Gastrocnemius medialis (tissue), 4 donors: ENCODE data around the gene FOXJ1. TPM values are rescaled to one million over a fixed set of nuclear protein-coding genes. Genes with fewer than 3 reads are reported as not detected.

ENCODE experiments used
- ATAC-seq, 2 donors: fragments of 150-250 bp; one replicate each; pipeline ENCODE4 v1.9.1; 2016
- DNase-seq, 2 donors: peaks; one replicate each; pipeline ENCODE4 v3.0.0-alpha.2; 2019
- H3K27ac ChIP-seq, 4 donors: fragments of 200-600 bp; sonication (generic); 1 replicate in 1 of 4; 2 replicates in 3 of 4; pipeline ENCODE4 v1.5.1; 2016 to 2018; ENCODE audit warnings: mild to moderate bottlenecking in 2 of 4, moderate library complexity in 1 of 4
- H3K27me3 ChIP-seq, 3 donors: fragments of 200-600 bp; sonication (generic) in 2 of 3; 1 replicate in 1 of 3; 2 replicates in 2 of 3; pipeline versions ENCODE4 v1.5.1 to v1.6.0; 2016 to 2019; ENCODE audit warnings: mild to moderate bottlenecking in 1 of 3, moderate library complexity in 1 of 3
- H3K36me3 ChIP-seq, 2 donors: fragments of 200-600 bp; sonication (generic) in 1 of 2; one replicate each; pipeline ENCODE4 v1.5.1; 2017 to 2018
- H3K4me1 ChIP-seq, 2 donors: fragments of 200-600 bp; sonication (generic) in 1 of 2; one replicate each; pipeline ENCODE4 v1.5.1; 2016 to 2017; ENCODE audit warnings: mild to moderate bottlenecking in 2 of 2
- H3K4me3 ChIP-seq, 4 donors: fragments of 200-600 bp; sonication (generic) in 3 of 4; 1 replicate in 1 of 4; 2 replicates in 3 of 4; pipeline ENCODE4 v1.5.1; 2016 to 2019; ENCODE audit warnings: mild to moderate bottlenecking in 2 of 4
- H3K9me3 ChIP-seq, 3 donors: fragments of 200-600 bp; sonication (generic) in 2 of 3; 1 replicate in 1 of 3; 2 replicates in 2 of 3; pipeline ENCODE4 v1.5.1; 2016 to 2019
- POLR2A ChIP-seq, 2 donors: fragments of 450-650 bp; IDR thresholded peaks; one replicate each; pipeline ENCODE4 v1.6.1; 2017; ENCODE audit warnings: antibody characterized with exemption in 2 of 2, mild to moderate bottlenecking in 2 of 2, moderate library complexity in 2 of 2
- in situ Hi-C, 4 donors: fragments of 200-750 bp; cut with MboI; loops; one replicate each; pipeline versions ENCODE4 v1.15.0 to v1.8.0; 2017; ENCODE audit warnings: low sequenced_read_pairs in 4 of 4
- intact Hi-C: fragments of 100-400 bp; cut with DNase I; formaldehyde crosslinking; loops from one replicate; pipeline ENCODE4 v1.15.1; 2023; ENCODE audit warnings: low total_unique reads
- total RNA-seq, 4 donors: library from RNA; depleted of rRNA; stranded (reverse); fragments of >200 nt; gene quantifications; one replicate each; pipeline versions ENCODE4 v1.1.0 to v1.2.3, GENCODE V29; 2016
- TF ChIP-seq, protein P1 (sequence below), 5 experiments: fragments of 450-650 bp in 3 of 5; fragments of 200-600 bp in 2 of 5; sonication (generic) in 2 of 5; IDR thresholded peaks in 4 of 5; conservative IDR thresholded peaks in 1 of 5; 1 replicate in 4 of 5; 2 replicates in 1 of 5; pipeline ENCODE4 v1.5.1; 2016 to 2019; ENCODE audit warnings: antibody characterized with exemption in 5 of 5, mild to moderate bottlenecking in 3 of 5, moderate library complexity in 3 of 5

Gene FOXJ1
- total RNA-seq, 4 donors from 2014 or later, result 0.16 to 0.62 TPM; not detected in 2

- no peak for DNase-seq
- TF ChIP-seq, protein P1, sequence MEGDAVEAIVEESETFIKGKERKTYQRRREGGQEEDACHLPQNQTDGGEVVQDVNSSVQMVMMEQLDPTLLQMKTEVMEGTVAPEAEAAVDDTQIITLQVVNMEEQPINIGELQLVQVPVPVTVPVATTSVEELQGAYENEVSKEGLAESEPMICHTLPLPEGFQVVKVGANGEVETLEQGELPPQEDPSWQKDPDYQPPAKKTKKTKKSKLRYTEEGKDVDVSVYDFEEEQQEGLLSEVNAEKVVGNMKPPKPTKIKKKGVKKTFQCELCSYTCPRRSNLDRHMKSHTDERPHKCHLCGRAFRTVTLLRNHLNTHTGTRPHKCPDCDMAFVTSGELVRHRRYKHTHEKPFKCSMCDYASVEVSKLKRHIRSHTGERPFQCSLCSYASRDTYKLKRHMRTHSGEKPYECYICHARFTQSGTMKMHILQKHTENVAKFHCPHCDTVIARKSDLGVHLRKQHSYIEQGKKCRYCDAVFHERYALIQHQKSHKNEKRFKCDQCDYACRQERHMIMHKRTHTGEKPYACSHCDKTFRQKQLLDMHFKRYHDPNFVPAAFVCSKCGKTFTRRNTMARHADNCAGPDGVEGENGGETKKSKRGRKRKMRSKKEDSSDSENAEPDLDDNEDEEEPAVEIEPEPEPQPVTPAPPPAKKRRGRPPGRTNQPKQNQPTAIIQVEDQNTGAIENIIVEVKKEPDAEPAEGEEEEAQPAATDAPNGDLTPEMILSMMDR (IDR thresholded peaks at IDR 0.05 in 4 of 5, conservative IDR thresholded peaks at IDR 0.05 in 1 of 5), result no peak
- no peak for TF ChIP-seq POLR2A (IDR thresholded peaks at IDR 0.05)
- in situ Hi-C loops, result no loop called here
- no peak for ATAC-seq
- H3K27ac ChIP-seq, result no peak overlapping the region
- intact Hi-C loops, result no loop called here
- no peaks in the 10 kb centered on the region for H3K9me3 ChIP-seq
- no peak overlapping the region for H3K4me3 ChIP-seq
- H3K4me1 ChIP-seq, result peaks cover 13 to 18% of the 10 kb centered on the region in 2 donors
- H3K36me3 ChIP-seq, result peaks cover 0 to 4% of the 10 kb centered on the region in 2 donors
- no peaks in the 10 kb centered on the region for H3K27me3 ChIP-seq
Measured at GRCh38 chr17:76106703-76107102, 34.3 kb downstream of the FOXJ1 start.

GRCh38 chr17:76104896-76105231, 36.2 kb downstream of the FOXJ1 start:
- Histone ChIP-seq H3K36me3 (peaks cover 0 to 23% of the 10 kb centered on the region in 2 donors), H3K27ac (no peak overlapping the region), H3K4me1 (peaks cover 13 to 18% of the 10 kb centered on the region in 2 donors), H3K9me3 (no peaks in the 10 kb centered on the region), H3K4me3 (no peak overlapping the region), H3K27me3 (no peaks in the 10 kb centered on the region)
- intact Hi-C loops, result loop anchor here (5.0 kb wide), 1 partner anchor 128 kb away; the partner anchor contains the start of genes ACOX1 and TEN1
- in situ Hi-C loops, result no loop called here
- ATAC-seq (no peak), DNase-seq (no peak)
- TF ChIP-seq, protein P1 (IDR thresholded peaks at IDR 0.05 in 4 of 5, conservative IDR thresholded peaks at IDR 0.05 in 1 of 5), result no peak
- no peak for TF ChIP-seq POLR2A (IDR thresholded peaks at IDR 0.05)

- Histone ChIP-seq H3K4me1 (peaks cover 13 to 18% of the 10 kb centered on the region in 2 donors), H3K27me3 (no peaks in the 10 kb centered on the region), H3K9me3 (no peaks in the 10 kb centered on the region), H3K27ac (peak overlapping the region; percentile 79 to 93 (median 84)), H3K36me3 (peaks cover 0 to 28% of the 10 kb centered on the region in 2 donors), H3K4me3 (peak overlapping the region; percentile 84 to 94 (median 89))
- no peak for TF ChIP-seq POLR2A (IDR thresholded peaks at IDR 0.05)
- TF ChIP-seq, protein P1 (IDR thresholded peaks at IDR 0.05 in 4 of 5, conservative IDR thresholded peaks at IDR 0.05 in 1 of 5), result no peak
- intact Hi-C loops (loop anchor here (5.0 kb wide), 1 partner anchor 127 kb away; the partner anchor contains the start of genes ACOX1 and TEN1), in situ Hi-C loops (no loop called here)
- DNase-seq (no peak), ATAC-seq (peak in 1 of 2 donors; percentile 3)
Measured at GRCh38 chr17:76104140-76104895, 36.7 kb downstream of the FOXJ1 start.

GRCh38 chr17:76103274-76104139, 37.5 kb downstream of the FOXJ1 start, which contains the start of gene EXOC7:
Gene EXOC7, minus strand, starts transcription at chr17:76103787. Its CDS starts 95 bp downstream, at chr17:76103692.
- no peaks in the 10 kb centered on the region for H3K27me3 ChIP-seq
- intact Hi-C loops (loop anchor here (5.0 kb wide), 1 partner anchor 126 kb away; the partner anchor contains the start of genes ACOX1 and TEN1), in situ Hi-C loops (no loop called here)
- peak within 1 kb of the TSS; percentile 84 to 94 (median 89) for H3K4me3 ChIP-seq
- no peaks in the 10 kb centered on the region for H3K9me3 ChIP-seq
- H3K36me3 ChIP-seq, result peaks cover 0 to 28% of the 10 kb centered on the region in 2 donors
- peaks cover 13 to 18% of the 10 kb centered on the region in 2 donors for H3K4me1 ChIP-seq
- DNase-seq (peak; percentile 81 to 87), ATAC-seq (peak; percentile 94 to 95)
- TF ChIP-seq POLR2A (IDR thresholded peaks at IDR 0.05), result peak; percentile 47 to 64
- TF ChIP-seq, protein P1 (IDR thresholded peaks at IDR 0.05 in 4 of 5, conservative IDR thresholded peaks at IDR 0.05 in 1 of 5), result no peak
- peak within 1 kb of the TSS; percentile 79 to 93 (median 84) for H3K27ac ChIP-seq
